Activated naive CD4-positive, alpha-beta T cell treated with anti-CD3 and anti-CD28 coated beads, Interleukin-2, amount 50 U/mL, for 16 hours (primary cell): ENCODE data around the gene S100A16.

Source experiments
- DNase-seq: peaks from one replicate; pipeline ENCODE4 v3.0.0-alpha.2; 2020

The S100A16 gene

DNA sequence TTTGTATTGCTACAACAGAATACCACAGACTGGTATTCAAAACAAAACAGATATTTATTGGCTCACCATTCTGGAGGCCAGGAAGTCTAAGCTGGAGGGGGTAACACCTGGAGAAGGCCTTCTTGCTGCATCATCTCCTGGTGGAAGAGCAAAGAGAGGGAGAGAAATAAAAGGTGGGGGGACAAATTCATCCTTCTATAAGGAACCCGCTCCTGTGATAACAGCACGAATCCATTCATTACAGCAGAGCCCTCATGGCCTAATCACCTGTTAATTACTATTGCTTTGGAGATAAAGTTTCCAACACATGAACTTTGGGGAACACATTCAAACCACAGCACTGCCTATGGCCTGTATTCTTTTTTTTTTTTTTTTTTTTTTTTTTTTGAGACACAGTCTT lies 52.7 kb downstream of the S100A16 start:
- DNase-seq: no peak

DNA sequence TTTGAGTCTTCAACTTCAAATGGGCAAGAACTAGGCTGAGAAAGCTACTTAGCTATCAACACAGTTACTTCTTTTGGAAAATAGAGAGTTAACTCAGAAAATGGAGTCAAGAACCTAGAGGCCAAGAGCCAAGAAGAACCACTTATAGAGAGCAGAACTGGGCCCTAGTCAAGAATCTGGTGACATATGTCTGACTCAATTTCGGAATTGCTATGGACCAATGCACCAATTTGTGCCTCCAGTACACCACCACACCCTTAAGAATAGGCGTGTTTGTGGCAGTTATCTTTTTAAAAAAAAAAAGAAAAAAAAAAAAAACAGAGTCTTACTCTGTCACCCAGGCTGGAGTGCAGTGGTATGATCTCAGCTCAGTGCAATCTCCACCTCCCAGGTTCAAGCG lies 55.1 kb downstream of the S100A16 start:
- DNase-seq: no peak
